ENCODE results near the gene ACADL. TPM values are rescaled to one million over a fixed set of nuclear protein-coding genes. Genes with fewer than 3 reads are reported as not detected.

Gene ACADL
- total and polyA plus RNA-seq, 2 of the 8 experiments (the other 6 are each of a cell fraction or from before 2014, with no cell fraction given) = 0.11 to 0.34 TPM

- Histone ChIP-seq H3K23ac (ENCODE audit: insufficient read length) (no peak overlapping the region), H3K14ac (ENCODE audit: insufficient read length) (no peak overlapping the region), H3K4me2 (ENCODE audit: insufficient read depth in 1 of 2, low read depth in 2 of 2, low read length in 2 of 2) (no peak overlapping the region), H2AFZ (ENCODE audit: low read length) (no peak overlapping the region), H2BK12ac (ENCODE audit: low read depth, low read length) (no peak overlapping the region), H2BK20ac (ENCODE audit: low read length) (no peak overlapping the region), H2BK120ac (replicated peaks; ENCODE audit: low read depth, low read length) (no peak overlapping the region), H3K4me3 (ENCODE audit: extremely low read depth in 1 of 4, insufficient read depth in 2 of 4, low read depth in 3 of 4, low read length in 4 of 4) (no peak overlapping the region), H3K27ac (ENCODE audit: low read depth, low read length) (no peak overlapping the region), H3K9ac (replicated peaks in 1 of 4; ENCODE audit: extremely low read depth in 1 of 4, low read depth in 3 of 4, low read length in 3 of 4) (no peak overlapping the region), H3K79me2 (ENCODE audit: control insufficient read depth in 1 of 2, insufficient read depth in 2 of 2, low read length in 2 of 2) (no peaks in the 10 kb centered on the region), H3K4me1 (replicated peaks in 1 of 4; ENCODE audit: control insufficient read depth in 3 of 4, insufficient read depth in 4 of 4, low read length in 3 of 4) (peaks cover 0 to 12% (median 10%) of the 10 kb centered on the region in 4 experiments; a peak in 6 of 7 replicates), H2AK5ac (ENCODE audit: low read depth, low read length) (no peak overlapping the region), H4K5ac (ENCODE audit: insufficient read length, low read depth, low read length) (peak overlapping the region; percentile 21), H3K9me3 (ENCODE audit: insufficient read depth in 2 of 2, low read depth in 1 of 2, low read length in 1 of 2) (no peaks in the 10 kb centered on the region), H2BK15ac (ENCODE audit: low read length) (no peak overlapping the region), H3K79me1 (ENCODE audit: low read depth, low read length) (no peaks in the 10 kb centered on the region), H4K20me1 (replicated peaks in 1 of 2; ENCODE audit: control insufficient read depth in 1 of 2, insufficient read depth in 2 of 2, low read length in 2 of 2) (no peaks in the 10 kb centered on the region), H3K23me2 (ENCODE audit: low read depth, low read length) (no peaks in the 10 kb centered on the region), H3K18ac (ENCODE audit: extremely low read depth, low read length) (no peak overlapping the region), H4K8ac (ENCODE audit: extremely low read depth, insufficient read depth, low read length) (no peak overlapping the region), H3K27me3 (replicated peaks in 1 of 4; ENCODE audit: control insufficient read depth in 3 of 4, extremely low read depth in 1 of 4, insufficient read depth in 3 of 4, low read length in 3 of 4) (no peaks in the 10 kb centered on the region), H4K91ac (replicated peaks; ENCODE audit: insufficient read length, low read length) (no peak overlapping the region), H3K4ac (replicated peaks; ENCODE audit: insufficient read length, low read depth, low read length) (no peak overlapping the region), H3K36me3 (ENCODE audit: control insufficient read depth in 2 of 4, insufficient read depth in 4 of 4, low read length in 3 of 4) (no peaks in the 10 kb centered on the region; a peak in 1 of 8 replicates), H2BK5ac (ENCODE audit: low read depth, low read length) (no peak overlapping the region), H3K56ac (replicated peaks; ENCODE audit: insufficient read length, low read depth, low read length) (no peak overlapping the region)
- FAIRE-seq (no peak), DNase-seq (ENCODE audit: low read depth in 1 of 2, low spot score in 2 of 2) (no peak)
- ChIA-PET POLR2A (ENCODE audit: partially characterized antibody) (interaction anchor here (3.0 kb wide), 1 partner anchor 8 kb away, joined by 11 read pairs; the partner anchor contains the start of gene KANSL1L), CTCF (ENCODE audit: partially characterized antibody) (no interaction called here)
- TF ChIP-seq FOSL1 (IDR thresholded peaks at IDR 0.05; ENCODE audit: insufficient read depth, low read depth, low read length) (no peak), SRF (IDR thresholded peaks at IDR 0.05; ENCODE audit: low read depth, low read length) (no peak), POLR2A (IDR thresholded peaks at IDR 0.05; ENCODE audit: control extremely low read depth in 1 of 2, low read depth in 2 of 2, low read length in 2 of 2) (no peak), GABPA (IDR thresholded peaks at IDR 0.05; ENCODE audit: borderline replicate concordance, insufficient read depth, low read length) (no peak), POU5F1 (IDR thresholded peaks at IDR 0.05; ENCODE audit: low read depth, low read length) (no peak), KDM4A (IDR thresholded peaks at IDR 0.05; ENCODE audit: low read depth, low read length, severe bottlenecking) (no peak), RNF2 (IDR thresholded peaks at IDR 0.05; ENCODE audit: borderline replicate concordance, low read depth, low read length, missing control alignments, poor library complexity, severe bottlenecking) (no peak), NRF1 (IDR thresholded peaks at IDR 0.05; ENCODE audit: low read depth, low read length) (no peak), CTCF (IDR thresholded peaks at IDR 0.05; ENCODE audit: control extremely low read depth in 1 of 3, insufficient read depth in 1 of 3, low read depth in 1 of 3, low read length in 3 of 3) (no peak)
Measured at GRCh38 chr2:210179351-210179990, 45.8 kb downstream of the ACADL start.

All from H1 (cell line).